DLD1 (cell line): Measurements from ENCODE around the gene HIPK2.

ENCODE experiments used
- in situ Hi-C: cut with HindIII; loops from 2 replicates; pipeline ENCODE4 v1.10.0; 2017; ENCODE audit warnings: low sequenced_read_pairs

HIPK2 gene

DNA sequence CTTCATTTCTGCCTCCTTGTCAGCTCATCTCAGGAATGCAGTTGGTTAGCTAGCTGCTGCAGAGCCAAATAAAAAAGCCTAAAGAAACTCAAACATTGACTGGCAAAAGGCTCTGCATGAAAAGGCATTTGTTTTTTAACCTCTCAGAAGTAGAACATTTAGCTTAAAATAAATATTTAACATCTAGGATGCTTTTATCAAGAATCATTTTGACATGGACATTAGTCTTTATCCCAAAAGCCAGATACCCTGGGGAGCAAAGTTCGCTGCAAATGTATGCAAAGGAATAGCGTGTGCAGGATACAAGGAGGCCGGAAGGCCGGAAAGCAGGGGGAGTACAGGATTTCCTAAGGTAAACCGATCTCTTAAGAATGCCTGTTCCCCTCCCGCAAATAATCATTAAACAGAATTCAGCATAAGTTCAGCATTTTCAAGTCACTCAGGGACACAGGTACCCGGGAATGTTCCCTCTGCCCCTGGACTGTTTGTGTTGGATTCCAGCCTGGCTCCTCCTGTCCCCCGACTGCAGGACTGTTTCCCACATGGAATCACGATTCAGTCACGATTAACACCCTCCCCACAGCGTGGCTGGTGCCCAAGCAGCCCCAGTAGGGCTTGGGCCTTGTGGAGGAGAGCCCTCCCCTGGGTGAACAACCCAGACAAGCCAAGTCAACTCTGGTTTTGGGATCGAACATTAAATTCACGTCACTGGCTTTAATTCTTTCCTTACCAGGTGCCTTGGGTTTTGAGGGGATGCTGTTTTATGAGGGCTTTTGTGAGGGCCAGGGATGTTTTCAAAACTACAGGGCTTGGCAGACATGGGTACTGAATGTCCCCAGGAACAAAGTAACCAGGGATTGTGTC, 97.8 kb downstream of the HIPK2 start:
- in situ Hi-C loops, result no loop called here

DNA sequence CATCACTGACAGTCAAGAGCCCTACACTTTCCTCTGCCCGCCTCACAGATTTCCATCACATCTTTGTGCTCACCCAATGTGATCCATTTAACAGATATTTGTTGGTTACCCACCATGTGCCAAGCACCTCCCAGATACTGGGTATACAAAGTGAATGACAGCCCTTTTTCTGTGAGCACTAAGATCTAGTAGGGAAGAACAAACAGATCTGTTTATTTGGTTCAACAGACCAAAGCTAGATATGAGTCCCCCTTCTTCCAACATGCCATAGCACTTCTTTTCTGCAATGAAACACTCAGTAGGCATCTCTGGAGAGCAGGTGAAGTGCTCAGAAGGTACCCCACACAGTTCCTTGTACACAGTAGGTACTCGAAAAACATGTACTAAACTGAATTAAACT, 101.4 kb downstream of the HIPK2 start:
- in situ Hi-C loops, result no loop called here

GRCh38 chr7:139675127-139676125, 102.4 kb downstream of the HIPK2 start:
- in situ Hi-C loops, result no loop called here

DNA sequence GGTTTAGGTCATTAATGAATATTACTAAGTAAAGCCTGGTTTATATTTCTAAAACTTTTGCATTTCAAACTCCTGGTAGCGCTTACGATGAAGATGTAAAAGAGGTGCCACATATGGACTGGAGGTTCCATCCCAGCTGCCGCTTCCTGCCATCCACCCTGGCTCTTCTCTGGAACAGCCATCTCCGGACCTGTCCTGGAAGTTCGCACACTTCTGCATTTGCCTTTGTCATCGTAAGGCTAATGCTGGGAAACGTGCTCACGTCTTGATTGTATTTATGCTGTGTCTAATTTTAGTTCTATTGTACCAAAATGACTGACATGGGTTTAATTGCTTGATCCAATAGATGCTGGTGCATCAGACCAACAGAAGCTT, 103.1 kb downstream of the HIPK2 start:
- in situ Hi-C loops, result loop anchor here (25.0 kb wide), 1 partner anchor 113 kb away; the partner anchor contains the start of gene HIPK2

GRCh38 chr7:139674341-139674740, 103.5 kb downstream of the HIPK2 start:
- in situ Hi-C loops, result loop anchor here (25.0 kb wide), 1 partner anchor 113 kb away; the partner anchor contains the start of gene HIPK2

GRCh38 chr7:139673762-139674161, 104.0 kb downstream of the HIPK2 start:
- in situ Hi-C loops, result loop anchor here (25.0 kb wide), 1 partner anchor 114 kb away; the partner anchor contains the start of gene HIPK2

DNA sequence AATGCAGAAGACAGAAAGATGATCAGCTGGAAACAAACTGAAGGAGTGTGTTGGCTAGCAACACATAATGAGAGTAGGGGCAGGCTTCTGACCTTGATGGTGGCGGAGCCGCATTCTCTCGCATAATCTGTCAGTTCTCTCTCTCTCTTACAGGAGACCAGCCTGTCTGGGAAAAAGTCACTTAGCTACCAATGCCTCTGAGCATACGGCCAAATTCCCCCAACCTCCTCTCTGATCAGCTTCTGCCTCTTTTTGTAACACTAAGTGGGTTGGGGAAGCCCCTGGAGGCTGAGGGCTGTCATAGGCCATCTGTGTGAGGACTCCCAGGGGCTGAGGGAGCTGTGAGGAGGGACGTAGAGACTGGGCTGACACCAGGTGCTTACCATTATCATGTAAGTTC, 104.6 kb downstream of the HIPK2 start:
- in situ Hi-C loops, result loop anchor here (25.0 kb wide), 1 partner anchor 114 kb away; the partner anchor contains the start of gene HIPK2

- in situ Hi-C loops, result loop anchor here (25.0 kb wide), 1 partner anchor 115 kb away; the partner anchor contains the start of gene HIPK2
Measured at GRCh38 chr7:139671967-139672366, 105.8 kb downstream of the HIPK2 start.

GRCh38 chr7:139670662-139671061, 107.1 kb downstream of the HIPK2 start:
- in situ Hi-C loops, result loop anchor here (25.0 kb wide), 1 partner anchor 117 kb away; the partner anchor contains the start of gene HIPK2

DNA sequence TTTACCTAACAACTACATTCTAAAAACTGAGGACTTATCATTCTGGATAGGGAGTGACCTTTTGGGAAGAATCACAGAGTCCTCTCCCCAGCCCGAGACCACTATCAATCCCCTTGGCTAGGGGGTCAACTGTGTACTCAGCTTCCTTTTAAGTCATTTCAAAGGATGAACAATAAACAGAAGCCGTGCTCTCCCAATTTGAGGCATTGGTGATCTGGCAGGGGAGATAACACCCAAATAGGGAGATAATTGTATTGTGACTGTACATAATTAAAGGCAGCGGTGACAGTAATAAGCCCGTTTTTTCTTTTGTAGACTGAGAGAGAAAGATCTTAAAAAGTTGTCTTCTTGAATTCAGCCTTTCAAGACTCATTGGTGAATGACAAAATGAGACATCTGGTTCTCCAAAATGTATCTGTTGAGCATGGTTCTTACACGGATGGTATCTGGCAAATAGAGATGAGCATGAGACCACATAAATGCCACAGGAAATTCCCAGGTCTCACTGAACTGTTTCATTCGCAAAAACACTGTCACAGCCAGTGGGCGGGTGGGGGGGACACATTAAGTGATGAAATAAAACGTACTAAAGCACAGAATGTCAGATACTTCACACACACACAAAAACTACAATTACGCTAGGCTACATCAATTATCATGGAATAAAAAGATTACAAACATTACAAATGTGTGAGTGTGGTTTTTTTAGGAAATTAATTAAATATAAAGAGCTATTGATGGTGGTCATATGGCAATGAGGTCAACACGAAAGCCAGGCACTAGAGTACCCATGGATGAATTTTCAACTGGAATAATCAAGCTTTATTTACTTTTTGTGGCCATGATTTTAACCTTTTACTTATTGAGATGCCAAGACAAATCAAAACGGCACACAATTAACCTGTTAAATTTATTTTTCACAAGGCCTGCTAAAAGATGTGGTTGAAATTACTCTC, 108.4 kb downstream of the HIPK2 start:
- in situ Hi-C loops, result loop anchor here (25.0 kb wide), 1 partner anchor 118 kb away; the partner anchor contains the start of gene HIPK2

GRCh38 chr7:139667377-139667776, 110.4 kb downstream of the HIPK2 start:
- in situ Hi-C loops, result loop anchor here (25.0 kb wide), 1 partner anchor 120 kb away; the partner anchor contains the start of gene HIPK2

DNA sequence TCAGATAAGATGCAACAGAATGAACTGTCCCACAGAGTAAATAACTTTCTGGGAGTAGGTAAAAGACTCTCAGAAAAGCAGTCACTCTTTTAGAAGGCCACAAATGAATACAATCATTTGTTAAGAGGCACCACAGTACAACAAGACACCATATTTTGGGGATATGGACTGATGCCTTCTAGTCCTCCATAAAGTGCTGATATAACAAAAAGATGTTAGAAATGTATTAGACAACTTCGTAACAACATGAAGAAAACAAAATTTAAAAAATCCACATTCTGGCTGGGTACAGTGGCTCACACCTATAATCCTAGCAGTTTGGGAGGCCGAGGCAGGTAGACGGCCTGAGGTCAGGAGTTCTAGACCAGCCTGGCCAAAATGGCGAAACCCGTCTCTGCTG, 111.3 kb downstream of the HIPK2 start:
- in situ Hi-C loops, result loop anchor here (25.0 kb wide), 1 partner anchor 121 kb away; the partner anchor contains the start of gene HIPK2

DNA sequence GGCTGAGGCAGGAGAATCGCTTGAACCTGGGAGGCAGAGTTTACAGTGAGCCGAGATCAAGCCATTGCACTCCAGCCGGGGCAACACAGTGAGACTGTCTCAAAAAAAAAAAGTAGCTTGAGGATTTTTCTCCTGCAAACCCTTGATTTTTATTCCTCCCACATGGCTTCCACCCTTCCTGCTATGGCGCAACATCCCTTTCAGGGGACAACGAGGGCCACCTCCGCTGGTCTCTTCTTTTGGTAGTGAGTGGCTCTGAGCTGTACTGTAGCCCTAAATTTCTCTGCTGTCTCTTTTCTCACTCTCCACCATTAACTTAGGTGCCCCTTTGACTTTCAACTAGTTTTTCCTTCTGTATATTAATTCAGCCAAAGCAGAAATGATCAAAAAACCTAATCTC, 113.4 kb downstream of the HIPK2 start:
- in situ Hi-C loops, result loop anchor here (25.0 kb wide), 1 partner anchor 123 kb away; the partner anchor contains the start of gene HIPK2

DNA sequence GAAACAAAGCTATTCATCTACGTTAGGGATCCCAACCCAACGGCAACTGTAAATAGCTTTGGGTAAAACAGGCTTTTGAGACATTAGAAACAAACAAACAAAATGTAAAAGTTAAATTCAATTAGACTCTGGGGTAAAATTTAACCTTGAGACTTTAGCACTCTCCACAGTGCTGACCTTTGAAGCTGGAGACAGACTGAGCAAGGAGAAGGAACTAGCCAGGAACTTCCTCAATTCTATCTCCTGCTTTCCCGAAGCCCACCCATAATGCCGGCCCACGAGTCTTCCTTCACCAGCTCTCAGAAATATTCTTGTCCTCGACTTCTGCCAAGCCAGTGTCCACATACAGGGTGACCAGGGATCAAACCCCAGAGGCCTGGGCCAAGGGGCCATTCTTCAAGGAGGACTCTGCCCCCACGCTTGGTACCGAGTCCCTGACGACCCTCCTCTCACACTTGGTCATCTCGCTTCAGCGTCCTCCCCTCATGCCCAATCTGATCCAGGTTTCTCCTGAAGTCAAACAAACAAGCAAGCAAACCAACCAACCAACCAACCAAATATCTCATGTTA, 114.1 kb downstream of the HIPK2 start:
- in situ Hi-C loops, result loop anchor here (25.0 kb wide), 1 partner anchor 124 kb away; the partner anchor contains the start of gene HIPK2

GRCh38 chr7:139661903-139662302, 115.9 kb downstream of the HIPK2 start:
- in situ Hi-C loops, result loop anchor here (25.0 kb wide), 1 partner anchor 125 kb away; the partner anchor contains the start of gene HIPK2

DNA sequence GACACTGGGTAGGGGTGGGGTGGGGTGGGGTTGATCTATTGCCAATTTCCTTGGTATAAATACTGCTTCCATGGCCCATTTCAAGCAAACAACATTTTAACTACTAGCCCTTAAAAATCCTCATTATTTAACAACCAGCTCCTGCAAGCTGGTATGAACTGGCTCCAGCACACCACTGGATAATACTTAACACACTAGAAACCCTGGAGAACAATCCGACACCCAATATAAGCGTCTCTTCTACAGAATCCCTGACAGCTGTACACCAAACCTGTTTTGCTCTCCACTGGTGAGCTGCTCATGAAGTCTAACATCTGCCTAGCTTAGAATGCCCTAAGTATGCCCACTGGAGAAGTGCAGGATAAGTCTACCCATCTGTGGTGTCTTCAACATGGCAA, 116.8 kb downstream of the HIPK2 start:
- in situ Hi-C loops, result loop anchor here (25.0 kb wide), 1 partner anchor 126 kb away; the partner anchor contains the start of gene HIPK2

DNA sequence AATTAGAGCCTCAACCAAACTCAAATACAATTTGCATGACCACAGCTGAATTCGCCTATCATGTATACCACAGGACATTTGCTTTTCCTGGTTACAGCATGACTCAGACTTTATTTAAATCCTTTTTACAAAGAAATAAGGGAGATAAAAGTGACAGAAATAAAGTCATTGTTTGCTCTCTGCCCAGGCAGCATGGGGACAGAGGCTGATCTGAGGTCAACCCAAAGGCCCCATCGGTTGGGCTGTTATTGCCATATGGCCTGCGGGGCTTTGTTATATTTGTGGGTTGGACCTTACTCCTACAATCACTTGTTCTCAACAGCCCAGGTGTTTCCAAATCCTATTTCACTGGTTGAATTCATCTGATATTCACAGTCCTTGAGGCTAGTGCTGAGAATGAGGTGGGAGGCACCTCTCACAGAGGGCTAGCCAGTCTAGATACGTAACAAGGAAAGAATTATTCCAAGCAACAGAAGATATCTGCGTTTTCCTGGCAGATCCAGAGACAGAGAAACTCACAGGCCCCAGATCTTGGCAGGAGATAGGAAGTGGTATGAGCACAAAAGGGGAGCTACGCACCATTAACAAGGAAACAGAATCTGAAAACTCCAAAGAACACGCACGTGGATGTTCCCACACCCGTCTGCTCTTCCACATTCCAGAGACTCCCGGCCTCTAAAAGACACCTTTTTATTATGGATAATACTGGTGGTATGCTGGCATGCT, 117.3 kb downstream of the HIPK2 start:
- in situ Hi-C loops, result loop anchor here (25.0 kb wide), 1 partner anchor 127 kb away; the partner anchor contains the start of gene HIPK2

DNA sequence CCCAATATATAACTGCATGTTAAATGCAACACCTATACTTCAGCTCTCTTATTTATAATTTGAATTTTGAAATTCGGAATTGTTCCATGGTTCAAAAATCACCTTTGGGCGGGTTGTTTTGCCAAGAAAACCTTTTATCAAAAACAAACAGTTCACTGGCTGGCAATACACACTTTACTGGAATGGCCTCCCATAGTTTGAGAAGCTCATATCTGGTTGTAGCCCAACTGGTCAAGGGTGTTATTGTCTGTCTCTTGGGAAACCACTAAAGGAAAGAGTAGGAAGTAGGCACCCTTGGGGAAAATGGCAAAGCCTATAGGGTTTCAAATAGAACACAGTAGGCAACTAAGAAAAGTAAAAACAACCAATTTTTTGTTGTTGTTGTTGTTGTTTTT, 117.9 kb downstream of the HIPK2 start:
- in situ Hi-C loops, result loop anchor here (25.0 kb wide), 1 partner anchor 127 kb away; the partner anchor contains the start of gene HIPK2
